ENCODE measurements around the gene EFNA5. TPM values are rescaled to one million over a fixed set of nuclear protein-coding genes. Genes with fewer than 3 reads are reported as not detected.

EFNA5 gene
- total and polyA plus RNA-seq, 2 of the 8 experiments (the other 6 are each of a cell fraction or from before 2014, with no cell fraction given), result 9.6 to 21.8 TPM

DNA sequence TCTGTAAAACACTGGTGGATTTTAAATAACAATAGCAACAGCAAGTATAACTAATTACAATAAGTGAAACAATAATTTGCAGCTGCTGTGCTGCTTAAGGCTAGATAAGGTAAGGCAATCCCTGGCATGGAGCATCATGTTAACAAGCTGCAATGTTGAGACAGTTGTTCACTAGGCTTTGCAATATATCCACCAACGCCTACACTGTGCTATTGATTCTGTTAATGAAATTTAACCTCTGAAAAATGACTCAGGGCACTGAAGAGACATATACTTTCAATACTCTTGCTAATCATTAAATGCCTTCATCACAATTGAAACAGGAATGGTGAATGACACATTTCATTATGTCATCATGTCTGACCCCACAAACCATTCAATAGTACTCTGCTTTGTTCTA is 255.0 kb downstream of the EFNA5 start (continued):
- TF ChIP-seq, protein P1, sequence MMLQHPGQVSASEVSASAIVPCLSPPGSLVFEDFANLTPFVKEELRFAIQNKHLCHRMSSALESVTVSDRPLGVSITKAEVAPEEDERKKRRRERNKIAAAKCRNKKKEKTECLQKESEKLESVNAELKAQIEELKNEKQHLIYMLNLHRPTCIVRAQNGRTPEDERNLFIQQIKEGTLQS (IDR thresholded peaks at IDR 0.05; ENCODE audit: insufficient read depth, low read depth, low read length), result no peak
- TF ChIP-seq SAP30 (IDR thresholded peaks at IDR 0.05; ENCODE audit: insufficient read depth, insufficient replicate concordance, low read length), result no peak

All from H1 (cell line).